Erythroblast (primary cell): ENCODE data around the gene AKR7A2.

Experiments used
- GATA1 ChIP-seq: IDR thresholded peaks from 2 replicates; pipeline ENCODE4 v1.6.1; 2011; ENCODE audit warnings: low read depth, mild to moderate bottlenecking, control low read depth, low read length, moderate library complexity
- POLR2A ChIP-seq: IDR thresholded peaks from 2 replicates; pipeline ENCODE4 v1.6.1; 2011; ENCODE audit warnings: mild to moderate bottlenecking, low read length

DNA sequence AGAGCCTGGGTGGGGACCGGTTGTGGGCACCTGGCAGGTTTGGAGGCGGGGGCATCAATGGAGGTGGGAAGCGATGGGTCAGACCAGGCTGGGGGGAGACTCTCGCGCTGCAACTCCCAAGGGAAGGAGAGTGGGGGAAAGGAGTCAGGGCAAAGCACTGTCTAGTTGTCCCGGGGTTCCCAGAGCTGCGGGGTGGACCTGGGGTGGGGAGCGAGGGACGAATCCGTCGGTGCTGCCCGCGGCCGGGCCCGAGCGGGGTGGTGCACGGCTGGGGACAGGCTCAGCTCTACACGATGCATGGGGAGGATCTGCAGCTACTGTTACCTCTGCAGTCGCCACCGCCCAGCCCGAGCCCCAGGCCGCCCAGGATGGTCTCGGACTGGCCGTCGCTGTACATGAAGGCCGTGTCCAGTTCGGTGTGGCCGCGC is 427 bp downstream of the AKR7A2 start:
- TF ChIP-seq POLR2A (no peak), GATA1 (no peak)
